ENCODE data around the gene EXOC6B. TPM values are rescaled to one million over a fixed set of nuclear protein-coding genes. Genes with fewer than 3 reads are reported as not detected.

EXOC6B gene
- total RNA-seq, 1 experiment from 2014 or later, result 33.7 TPM

DNA sequence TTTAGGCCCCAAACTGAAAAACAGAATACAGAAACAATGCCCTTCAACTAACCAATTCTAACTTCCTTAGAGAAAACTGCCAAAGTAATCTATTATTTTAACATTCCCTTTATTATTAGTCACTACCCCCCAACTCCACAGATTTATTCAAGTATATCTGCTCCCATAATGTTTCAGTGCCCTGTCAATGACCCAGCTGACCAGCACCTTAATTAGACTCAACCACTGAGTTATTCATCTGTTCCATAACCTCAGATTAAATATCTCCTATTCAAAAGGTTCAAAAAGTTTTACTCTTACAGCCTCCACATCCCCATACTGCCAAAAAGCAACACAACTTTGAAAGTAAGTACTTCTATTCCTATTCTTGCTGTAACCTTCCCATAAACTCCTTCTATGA lies 202.4 kb downstream of the EXOC6B start (continued):
- no peak for TF ChIP-seq PREB (CRISPR knock-in tag; IDR thresholded peaks at IDR 0.05; ENCODE audit: borderline replicate concordance)
- TF ChIP-seq ZNF423 (CRISPR knock-in tag; IDR thresholded peaks at IDR 0.05), result no peak
- TF ChIP-seq GRHL2 (CRISPR knock-in tag; IDR thresholded peaks at IDR 0.05; ENCODE audit: insufficient replicate concordance, severe bottlenecking), result no peak
- TF ChIP-seq JAZF1 (CRISPR knock-in tag; IDR thresholded peaks at IDR 0.05), result no peak

DNA sequence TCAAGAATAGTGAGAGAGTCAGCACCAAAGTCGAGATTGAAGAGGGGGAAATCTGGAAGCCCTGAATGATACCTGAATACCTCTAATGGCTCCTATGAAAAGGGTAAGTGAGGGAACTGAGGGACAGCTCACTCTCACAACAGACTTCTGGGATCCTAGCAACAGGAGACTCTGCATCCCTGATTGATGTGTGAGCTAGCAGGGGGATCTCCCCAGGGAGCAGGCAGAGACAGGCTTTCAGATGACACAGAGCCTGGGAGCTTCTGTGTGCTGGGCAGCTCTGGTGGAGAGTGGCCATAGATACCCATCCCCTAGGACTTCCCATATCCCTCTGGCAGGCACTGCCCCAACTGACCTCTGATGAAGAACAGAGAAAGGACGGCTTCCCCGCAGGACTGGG lies 206.2 kb downstream of the EXOC6B start:
- POLR2A ChIA-PET, result no interaction called here
- no peak overlapping the region; the same call in 1 of the 2 replicates for H3K27ac Mint-ChIP-seq

More for the DNA sequence above, 206.2 kb downstream of the EXOC6B start:
- peaks cover 17% of the 10 kb centered on the region for H3K4me1 Mint-ChIP-seq
- H3K4me3 Mint-ChIP-seq, result no peak overlapping the region
- H3K27me3 Mint-ChIP-seq (ENCODE audit: low read depth), result no peaks in the 10 kb centered on the region; the same call in 1 of the 2 replicates
- DNase-seq (ENCODE audit: low spot score) (no peak), ATAC-seq (peak; percentile 41)
- peaks cover 5% of the 10 kb centered on the region; the same call in 1 of the 2 replicates for H3K36me3 Mint-ChIP-seq
- H3K9me3 Mint-ChIP-seq, result peaks cover 17% of the 10 kb centered on the region
- CTCF ChIA-PET, result no interaction called here
- TF ChIP-seq ZNF396 (CRISPR knock-in tag; IDR thresholded peaks at IDR 0.05; ENCODE audit: borderline replicate concordance) (no peak), FOXP4 (CRISPR knock-in tag; IDR thresholded peaks at IDR 0.05) (no peak), SP1 (CRISPR knock-in tag; conservative IDR thresholded peaks at IDR 0.05) (no peak), ZNF281 (CRISPR knock-in tag; IDR thresholded peaks at IDR 0.05) (no peak), ATF6 (CRISPR knock-in tag; IDR thresholded peaks at IDR 0.05) (no peak), ZNF121 (CRISPR knock-in tag; IDR thresholded peaks at IDR 0.05) (no peak), AR (CRISPR knock-in tag; IDR thresholded peaks at IDR 0.05) (no peak), CREM (CRISPR knock-in tag; IDR thresholded peaks at IDR 0.05) (no peak), NFATC4 (CRISPR knock-in tag; IDR thresholded peaks at IDR 0.05) (no peak), HMGXB4 (CRISPR knock-in tag; IDR thresholded peaks at IDR 0.05) (no peak), IRF1 (CRISPR knock-in tag; IDR thresholded peaks at IDR 0.05) (no peak), SMAD4 (CRISPR knock-in tag; IDR thresholded peaks at IDR 0.05) (no peak), E2F5 (CRISPR knock-in tag; IDR thresholded peaks at IDR 0.05) (no peak), GTF2I (CRISPR knock-in tag; conservative IDR thresholded peaks at IDR 0.05) (no peak)
- TF ChIP-seq, protein P1, sequence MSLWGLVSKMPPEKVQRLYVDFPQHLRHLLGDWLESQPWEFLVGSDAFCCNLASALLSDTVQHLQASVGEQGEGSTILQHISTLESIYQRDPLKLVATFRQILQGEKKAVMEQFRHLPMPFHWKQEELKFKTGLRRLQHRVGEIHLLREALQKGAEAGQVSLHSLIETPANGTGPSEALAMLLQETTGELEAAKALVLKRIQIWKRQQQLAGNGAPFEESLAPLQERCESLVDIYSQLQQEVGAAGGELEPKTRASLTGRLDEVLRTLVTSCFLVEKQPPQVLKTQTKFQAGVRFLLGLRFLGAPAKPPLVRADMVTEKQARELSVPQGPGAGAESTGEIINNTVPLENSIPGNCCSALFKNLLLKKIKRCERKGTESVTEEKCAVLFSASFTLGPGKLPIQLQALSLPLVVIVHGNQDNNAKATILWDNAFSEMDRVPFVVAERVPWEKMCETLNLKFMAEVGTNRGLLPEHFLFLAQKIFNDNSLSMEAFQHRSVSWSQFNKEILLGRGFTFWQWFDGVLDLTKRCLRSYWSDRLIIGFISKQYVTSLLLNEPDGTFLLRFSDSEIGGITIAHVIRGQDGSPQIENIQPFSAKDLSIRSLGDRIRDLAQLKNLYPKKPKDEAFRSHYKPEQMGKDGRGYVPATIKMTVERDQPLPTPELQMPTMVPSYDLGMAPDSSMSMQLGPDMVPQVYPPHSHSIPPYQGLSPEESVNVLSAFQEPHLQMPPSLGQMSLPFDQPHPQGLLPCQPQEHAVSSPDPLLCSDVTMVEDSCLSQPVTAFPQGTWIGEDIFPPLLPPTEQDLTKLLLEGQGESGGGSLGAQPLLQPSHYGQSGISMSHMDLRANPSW (CRISPR knock-in tag; conservative IDR thresholded peaks at IDR 0.05; ENCODE audit: low read depth), result no peak
